ENCODE results near the gene GH1.

Gene GH1

DNA sequence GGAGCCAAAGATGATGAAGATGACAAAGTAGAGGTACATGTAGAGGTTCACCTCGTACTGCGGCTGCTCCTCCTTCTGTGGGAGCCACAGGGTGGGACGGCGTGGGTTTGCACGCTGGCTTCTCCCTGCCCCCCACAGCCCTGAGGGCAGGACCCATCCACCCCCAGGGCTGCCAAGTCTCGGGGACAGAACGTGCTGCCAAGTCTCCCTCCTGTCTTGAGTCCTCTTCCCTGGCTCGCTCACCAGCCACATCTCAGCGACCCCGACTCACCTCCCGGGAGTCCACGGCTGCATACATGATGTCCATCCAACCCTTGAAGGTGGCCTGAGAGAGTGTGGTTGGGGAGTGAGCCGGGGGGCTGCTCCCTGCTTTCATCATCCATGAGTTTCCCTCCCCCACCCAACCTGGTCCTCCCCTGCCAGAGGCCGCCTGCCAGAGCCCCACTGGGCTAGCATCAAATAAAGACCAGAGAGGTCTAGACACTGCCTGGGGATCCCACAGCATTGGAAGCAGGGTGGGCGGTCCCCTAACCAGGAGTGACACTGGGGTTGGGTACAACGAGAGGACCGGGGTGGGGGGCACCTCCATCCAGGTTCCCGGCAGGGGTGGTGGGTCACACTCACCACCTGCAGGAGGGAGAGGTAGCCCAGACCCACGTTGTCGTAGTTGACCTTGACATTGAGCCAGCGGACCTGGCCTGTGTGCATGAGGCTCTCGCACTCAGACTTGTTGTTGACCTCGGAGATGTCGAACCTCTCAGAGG is 26.3 kb upstream of the GH1 start:
- DNase-seq: no peak

DNA sequence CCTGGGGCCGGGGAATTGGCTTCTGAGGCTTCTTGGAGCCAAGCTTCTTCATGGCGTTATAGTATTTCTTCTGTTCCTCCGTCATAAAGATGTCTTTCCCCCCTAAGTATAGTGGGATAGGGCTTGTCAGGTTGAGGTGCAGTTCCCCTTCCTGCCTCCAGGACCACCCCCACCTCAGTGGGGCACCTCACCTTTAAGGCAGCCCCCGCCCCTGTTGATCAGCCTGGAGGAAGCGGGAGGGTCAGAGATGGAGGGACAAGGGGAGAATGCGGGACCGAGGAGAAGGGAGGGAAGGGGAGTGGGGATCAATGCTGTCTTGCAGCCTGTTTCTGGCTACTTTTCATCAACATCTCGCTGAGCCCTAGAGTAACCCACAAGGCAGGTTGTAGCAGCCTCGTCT is 25.1 kb upstream of the GH1 start:
- no peak for DNase-seq

DNA sequence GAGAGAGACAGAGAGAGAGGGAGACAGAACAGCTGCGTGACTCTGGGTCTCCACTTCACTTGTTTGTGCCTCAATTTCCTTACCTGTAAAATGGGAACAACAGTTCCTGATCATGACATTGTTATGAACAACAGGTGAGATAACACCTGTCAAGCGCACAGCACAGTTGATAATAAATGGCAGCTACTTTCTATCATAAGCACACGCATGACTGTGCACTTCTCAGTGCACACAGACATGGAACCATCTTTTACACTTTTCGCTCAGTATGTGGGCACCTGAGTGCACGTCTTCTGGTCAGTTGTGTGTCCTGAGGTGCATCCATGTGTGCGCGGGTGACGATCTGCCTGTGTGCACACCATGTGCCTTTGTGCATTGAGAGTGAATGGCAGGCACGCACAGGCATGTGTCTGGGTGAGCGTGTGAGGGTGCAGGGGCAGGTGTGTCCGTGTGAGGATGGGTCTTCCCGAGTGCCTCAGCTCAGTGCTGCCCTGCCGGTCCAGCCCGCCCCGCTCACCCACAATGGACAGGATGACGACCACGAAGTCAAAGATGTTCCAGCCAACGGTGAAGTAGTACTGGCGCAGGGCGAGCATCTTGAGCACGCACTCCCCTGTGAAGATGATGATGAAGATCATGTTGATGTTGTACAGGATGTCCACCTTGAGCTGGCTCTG is 23.8 kb upstream of the GH1 start:
- no peak for DNase-seq

DNA sequence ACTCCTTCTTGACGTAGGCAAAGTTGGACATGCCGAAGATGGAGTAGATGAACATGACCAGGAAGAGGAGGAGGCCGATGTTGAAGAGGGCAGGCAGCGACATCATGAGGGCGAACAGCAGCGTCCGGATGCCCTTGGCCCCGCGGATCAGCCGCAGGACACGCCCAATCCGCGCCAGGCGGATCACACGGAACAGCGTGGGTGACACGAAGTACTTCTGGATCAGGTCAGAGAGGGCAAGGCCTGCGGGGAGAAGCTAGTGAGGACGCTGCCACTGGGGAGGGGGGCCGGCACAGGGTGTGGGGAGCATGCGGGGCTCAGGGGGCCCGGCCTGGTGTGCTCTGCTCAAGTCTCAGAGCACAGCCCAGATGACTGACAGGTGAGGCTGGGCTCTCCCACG is 23.1 kb upstream of the GH1 start:
- no peak for DNase-seq

DNA sequence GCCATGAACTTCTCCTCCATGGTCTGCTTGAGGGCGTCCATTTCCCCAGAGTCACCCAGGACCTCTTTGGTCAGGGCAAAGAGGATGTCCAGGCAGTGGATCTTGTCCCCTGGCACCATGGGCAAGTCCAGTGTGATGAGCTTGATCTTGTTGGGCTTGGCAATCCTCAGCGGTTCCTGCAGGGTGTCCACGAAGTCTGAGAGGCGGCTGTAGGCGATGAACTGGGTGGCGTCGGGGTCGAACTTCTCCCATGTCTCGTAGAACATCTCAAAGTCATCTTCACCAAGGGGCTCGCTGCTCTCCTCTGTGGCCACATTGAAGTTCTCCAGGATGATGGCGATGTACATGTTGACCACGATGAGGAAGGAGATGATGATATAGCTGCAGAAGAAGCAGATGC is 22.5 kb upstream of the GH1 start:
- DNase-seq: no peak

DNA sequence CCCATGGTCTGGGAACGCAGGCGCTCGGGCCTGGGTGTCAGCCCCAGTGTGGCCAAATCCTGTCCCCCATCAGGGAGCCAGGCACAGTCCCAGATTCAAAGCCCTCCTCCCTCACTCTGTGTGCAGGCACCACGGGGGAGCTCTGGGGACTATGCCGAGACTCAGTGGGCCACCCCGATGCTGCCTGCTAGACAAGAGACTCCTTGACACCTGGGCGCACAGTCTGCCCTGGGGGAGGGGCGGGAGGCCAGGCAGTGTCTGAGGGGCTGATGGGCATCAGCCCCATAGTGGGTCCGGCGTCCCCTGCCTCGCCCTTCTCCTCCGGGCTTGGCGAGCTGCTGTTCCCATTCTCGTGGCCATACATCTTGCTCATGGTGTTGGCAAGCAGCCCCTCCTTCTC is 21.9 kb upstream of the GH1 start:
- no peak for DNase-seq

DNA sequence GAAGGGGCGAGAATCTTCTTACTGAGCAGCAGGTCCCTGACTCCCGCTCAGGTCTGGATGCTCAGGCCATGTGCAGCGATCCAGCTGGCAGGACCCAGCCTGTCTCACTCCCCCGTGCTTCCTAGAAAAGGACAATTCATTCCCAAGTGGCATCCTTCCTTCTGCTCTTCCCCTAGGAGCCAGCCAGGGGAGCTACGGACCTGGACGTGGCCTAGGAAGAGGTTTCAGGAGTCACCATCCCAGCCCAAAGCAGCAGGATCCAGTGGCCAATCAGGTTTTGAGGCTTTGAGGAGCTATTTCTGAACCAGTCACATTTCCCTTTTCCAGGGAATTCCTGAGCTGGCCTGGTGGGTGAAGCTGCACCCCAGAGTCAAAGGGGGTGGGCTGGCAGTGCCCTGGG is 21.2 kb upstream of the GH1 start:
- DNase-seq: no peak

DNA sequence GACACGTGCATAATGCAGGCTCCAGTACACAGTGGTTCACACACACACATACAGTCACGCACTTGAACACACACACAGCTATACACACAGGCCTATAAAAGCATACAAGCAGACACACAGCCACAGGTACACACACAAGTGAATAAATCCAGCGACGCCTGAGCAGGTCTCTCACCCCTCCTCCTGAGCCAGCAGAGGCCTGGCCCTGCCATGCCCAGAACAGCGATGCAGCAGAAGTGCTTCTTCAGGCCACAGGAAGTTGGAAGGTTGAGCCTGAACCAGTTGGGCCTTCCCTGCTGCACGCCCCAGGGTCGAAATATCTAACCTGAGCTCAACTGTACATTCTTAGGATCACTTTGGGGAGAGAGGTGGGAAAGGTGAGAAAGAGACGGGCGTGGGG is 20.8 kb upstream of the GH1 start:
- DNase-seq: no peak

DNA sequence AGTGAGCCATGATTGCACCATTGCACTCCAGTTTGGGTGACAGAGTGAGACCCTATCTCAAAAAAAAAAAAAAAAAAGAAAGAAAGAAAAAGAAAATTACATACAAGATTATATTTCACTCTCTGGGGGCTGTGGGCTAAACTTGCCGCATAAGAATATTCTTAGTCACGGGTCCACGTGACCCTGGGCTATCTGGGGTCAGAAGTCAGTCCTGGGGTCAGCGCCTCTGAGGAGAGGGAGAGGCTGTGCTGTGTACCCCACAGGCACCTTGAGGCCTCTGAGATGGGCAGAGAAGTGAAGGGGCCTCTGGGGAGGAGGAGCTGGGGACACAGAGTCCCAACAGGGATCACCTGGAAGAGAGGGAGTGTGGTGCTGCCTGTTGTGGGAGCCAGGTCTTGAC is 19.3 kb upstream of the GH1 start:
- DNase-seq: no peak

DNA sequence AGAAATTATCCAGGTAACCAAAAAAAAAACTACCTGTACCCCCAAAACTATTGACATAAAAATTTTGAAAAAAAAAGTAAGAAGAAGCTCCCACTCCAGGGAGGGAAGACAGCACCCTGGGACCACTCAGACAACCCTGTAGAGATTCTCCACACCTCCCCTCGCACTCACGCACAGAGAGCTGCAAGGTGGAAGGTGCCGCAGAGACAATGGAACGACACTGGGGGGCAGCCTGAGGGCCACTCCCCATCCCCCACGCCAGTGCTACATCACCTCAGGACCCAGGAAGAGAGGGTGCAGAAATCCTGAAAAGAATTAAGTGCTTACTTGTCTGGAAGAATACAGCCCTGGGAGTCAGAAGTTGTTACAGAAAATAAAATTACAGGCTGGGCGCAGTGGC is 18.7 kb upstream of the GH1 start:
- DNase-seq: no peak

DNA sequence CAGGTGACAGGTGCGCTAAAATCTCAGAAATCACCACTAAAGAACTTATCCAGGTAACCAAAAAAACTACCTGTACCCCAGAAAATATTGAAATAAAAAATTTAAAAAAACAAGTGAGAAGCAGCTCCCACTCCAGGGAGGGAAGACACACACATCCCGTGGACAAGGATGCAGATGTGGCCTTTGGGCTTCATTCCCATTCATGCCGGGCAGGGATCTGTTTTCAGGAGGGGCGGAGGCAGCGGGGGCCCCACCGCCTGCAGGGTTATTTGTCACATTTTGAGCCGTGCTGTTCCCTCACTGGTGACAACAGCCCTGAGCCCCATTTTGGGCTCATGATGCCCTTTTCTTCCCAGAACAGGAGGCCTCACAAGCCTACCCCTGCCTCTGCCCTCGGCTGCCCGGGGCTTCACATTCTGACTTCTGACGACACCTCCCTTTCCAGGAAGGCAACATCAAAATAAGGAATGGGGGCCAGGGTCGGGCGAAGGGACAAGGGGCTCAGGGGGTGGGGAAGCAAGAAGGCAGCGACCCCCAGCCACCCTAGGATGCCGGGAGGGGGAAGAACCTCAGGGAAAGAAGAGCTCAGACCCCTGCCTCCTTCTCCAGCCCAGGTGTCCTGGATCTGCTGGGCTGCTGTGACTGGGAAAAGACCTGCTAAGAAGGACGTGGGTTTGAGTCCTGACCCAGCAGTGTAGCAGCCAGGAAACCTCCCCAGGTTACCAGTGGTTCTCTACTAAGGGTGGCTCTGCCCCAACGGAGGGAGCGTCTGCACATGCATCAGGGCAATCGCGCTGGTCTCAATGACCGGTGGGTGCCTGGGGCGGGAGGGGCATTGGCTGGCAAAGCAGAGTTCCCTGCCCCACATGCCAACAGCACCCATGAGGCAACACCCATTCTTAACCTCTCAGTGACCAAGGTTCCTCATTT is 15.8 kb upstream of the GH1 start:
- DNase-seq: no peak

DNA sequence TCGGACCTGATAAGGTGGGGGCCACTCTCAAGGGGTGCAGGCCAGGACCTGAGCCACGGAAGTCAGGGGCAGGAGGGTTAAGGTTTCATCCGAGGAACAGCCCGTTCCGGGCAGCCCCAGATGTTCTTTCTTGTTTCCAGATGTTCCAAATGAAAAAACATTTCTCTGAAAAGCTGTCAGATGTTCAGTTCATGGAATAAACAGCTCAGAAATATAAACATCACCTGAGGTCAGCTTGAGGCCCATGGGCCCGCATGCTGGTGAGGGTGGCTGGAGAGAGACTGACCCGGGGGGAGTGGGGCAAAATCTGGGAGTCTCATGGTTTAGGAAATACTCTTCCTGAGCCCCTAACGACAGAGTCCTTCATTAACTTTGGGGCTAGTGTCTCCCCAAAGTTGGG is 15.0 kb upstream of the GH1 start:
- DNase-seq: no peak

DNA sequence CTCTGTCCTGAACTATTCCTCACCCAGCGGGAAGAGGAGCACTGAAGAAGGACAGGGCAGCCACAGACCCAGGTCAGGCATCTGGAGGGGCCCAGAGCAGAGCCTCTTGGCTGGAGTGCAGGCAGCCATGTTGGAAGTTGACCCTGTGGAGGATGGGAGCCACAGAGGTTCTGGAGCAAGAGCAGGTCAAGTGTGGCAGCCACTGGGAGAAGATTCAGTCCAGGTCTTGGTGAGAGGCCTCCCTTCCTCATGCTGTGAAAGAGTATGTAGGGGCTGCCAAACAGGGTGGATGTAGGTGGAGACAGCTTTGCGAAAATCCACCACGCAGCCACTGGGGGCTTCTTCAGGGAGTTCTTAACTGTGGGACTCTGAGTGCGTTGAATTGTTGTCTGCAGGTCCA is 14.1 kb upstream of the GH1 start:
- DNase-seq: no peak

DNA sequence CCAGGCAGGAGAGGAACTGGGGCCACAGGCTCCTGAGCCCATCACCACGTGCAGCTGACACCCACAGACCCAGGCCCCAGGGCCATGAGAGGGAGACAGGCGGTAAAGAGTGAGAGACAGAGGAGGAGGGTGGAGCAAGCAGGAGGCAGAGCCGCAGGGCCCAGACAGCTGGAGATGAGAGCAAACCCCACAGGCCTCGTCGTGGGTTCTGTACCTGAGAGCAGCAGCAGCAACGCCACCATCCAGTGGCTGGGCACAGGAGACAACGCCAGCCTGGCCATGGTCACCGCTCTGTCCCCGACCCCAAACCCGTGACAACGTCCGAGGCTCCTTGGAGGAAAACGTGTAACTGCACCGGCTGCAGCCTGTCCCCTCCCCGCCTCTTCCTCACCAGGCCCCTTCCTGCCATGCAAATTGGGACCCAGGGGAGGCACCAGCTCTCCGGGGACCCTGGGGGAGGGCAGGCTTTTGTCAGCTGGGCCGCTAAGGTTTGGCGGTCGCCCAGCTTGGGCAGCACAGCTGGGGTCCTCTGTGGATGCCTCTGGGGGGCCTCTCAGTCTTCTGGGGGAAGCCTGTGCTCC is 13.4 kb upstream of the GH1 start, which contains the start of gene CD79B:
CD79B (minus strand) TSS at position 351 of the 581 bp plus-strand sequence; CDS start at position 281, 70 bp downstream.
- DNase-seq: no peak

DNA sequence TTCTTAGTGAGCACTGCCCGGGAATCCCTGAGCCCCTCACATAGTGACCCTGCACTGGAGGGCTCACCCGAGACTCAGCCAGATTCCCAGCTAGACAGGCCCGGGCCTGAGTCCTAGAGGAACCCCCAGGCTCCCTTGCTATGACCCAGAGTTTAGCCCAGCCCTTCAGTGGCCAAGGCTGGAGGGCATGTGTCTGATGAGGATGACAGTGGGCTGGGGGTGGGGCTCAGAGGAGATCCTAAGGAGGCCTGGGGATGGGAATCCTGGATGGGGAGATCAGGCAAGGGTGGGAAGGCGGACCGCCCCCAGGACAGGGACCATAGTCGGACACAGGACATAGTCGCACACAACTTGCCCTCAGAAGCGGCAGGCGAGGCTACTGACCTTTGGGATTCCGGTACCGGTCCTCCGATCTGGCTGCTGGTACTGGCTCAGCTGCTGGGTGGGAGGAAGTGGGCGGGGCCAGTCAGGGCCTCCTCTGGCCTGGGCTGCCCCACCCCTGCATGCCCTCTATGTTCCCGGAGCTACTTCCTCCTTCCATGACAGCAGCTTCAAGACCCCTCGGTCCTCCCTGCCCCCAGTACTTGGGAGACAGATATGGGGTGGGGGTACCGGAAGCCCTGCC is 12.4 kb upstream of the GH1 start:
- no peak for DNase-seq

DNA sequence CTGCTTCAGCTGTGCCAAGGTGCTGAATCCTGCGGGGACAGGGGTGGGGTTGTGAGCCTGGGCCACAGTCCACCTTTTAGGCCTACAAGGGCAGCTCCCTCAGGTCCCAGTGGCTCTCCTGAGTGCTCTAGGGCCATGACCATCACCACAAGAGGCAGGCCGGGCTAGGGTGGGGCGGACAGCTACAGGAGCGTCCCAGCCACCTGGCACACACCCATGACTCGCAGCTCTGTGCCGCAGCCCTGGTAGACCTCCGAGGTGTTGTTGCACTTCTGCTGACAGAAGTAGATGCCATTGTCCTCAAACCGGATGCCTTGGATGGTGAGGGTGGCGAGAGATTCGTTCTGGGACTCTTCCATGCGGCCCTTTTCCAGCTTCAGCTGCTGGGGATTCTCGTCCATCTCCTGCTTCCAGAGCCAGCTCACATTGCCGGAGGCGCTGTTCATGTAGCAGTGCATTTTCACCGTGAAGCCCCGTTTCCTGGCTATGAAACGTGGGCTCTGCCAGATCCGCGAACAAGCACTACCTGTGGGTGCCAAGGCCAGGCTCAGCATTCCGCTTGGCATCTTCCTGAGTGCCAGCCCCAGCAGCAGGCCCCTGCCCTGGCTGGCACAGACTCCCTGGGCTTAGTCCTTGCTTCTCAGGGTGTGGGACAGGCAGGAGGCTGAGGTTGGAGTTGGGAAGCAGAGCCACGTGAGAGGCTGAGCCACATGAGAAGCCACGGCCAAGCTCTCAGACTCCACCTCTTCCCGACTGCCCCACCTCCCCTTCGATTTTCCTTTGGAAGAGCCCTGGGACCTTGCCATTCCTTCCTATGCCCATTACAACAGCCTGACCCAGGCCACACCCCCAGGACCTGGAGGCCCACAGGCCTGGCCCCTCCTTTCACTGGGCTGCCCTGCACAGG is 11.5 kb upstream of the GH1 start:
- no peak for DNase-seq

DNA sequence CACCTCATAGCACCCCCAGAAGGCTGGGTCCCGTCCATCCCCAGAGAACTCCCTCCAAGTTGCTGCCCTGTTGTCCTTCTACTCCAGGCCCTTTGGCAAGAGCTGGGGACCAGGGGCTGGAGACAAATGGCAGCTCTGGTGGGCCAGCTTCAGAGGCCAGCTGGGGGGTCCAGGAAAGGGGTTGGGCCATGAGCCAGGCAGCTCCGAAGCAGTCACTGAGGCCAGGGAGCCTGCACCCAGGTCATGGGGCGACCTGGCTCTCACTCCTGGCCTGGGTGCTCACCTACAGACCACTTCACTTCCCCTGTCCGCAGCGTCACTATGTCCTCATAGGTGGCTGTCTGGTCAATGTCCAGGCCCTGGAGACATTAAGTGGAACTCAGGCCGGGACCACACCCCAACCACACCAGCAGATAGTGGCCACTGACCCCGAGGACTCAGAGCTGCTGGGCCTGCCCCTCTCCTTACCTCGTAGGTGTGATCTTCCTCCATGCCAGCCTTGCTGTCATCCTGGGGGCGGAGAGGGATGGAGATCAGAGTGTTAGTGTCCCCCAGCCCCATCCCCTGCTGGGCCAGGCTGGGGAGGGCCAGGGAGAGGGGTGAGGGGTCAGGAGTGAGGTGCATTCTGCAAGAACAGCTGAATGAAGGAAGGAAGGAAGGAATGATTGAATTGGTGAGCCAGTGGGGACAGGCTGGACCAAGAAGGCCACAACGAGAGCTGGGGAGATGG is 10.5 kb upstream of the GH1 start:
- DNase-seq: no peak

DNA sequence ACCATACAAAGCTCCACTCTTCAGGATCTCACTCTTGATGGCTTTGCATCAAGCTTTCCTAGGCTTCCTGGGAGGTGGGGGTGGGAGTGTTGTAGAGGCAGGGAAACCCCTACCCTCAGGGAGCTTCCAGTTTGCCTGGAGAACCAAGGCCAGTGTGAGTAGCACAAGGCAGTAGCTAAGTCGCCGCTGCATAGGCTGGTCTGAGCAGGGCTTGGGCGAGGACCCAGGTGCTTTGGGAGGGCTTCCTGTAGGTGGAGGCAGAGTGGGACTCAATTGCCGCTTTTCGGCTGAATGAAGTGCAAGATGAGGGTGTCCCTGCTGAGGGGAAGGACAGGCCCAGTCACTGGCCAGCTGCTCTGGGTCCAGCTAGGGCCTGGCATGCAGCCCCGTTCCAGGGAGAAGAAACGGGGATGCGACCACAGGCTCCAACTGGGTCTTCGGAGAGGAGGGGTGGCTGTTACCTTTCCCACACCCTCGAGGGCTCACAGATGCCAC is 9.6 kb upstream of the GH1 start:
- DNase-seq: no peak

DNA sequence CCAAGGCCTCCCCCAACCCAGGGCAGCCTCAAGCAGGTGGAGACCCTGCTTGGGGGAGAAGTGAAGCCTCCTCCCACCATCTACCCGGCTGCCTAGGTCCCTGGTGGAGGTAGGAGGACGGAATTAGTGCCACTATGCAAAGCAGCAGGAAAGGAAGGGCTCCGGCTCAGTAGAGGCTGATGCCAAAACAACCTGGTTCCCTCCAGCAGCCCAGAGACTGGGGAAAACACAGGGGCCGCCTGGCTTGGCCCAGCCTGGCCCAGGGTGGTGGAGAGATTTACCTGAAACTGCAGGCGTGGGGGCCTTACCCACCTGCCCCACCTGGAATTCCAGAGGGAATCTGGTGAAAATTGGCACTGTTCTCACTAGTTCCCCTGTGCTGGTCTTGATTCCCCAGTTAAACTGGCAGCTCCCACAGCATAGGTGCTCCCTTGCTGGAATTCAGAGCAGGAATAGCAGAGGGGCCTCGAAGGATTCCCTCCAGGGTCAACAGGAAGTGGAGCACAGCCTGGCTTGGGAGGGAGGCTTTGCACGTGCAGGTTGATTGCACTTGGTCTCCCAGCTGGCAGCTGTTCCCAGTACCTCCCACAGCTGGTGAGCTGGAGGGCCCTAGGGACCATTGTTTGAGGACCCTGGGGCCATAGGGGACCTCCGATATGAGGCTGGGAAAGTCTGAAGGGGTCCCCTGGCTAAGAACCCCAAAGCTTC is 9.0 kb upstream of the GH1 start:
- DNase-seq: no peak

DNA sequence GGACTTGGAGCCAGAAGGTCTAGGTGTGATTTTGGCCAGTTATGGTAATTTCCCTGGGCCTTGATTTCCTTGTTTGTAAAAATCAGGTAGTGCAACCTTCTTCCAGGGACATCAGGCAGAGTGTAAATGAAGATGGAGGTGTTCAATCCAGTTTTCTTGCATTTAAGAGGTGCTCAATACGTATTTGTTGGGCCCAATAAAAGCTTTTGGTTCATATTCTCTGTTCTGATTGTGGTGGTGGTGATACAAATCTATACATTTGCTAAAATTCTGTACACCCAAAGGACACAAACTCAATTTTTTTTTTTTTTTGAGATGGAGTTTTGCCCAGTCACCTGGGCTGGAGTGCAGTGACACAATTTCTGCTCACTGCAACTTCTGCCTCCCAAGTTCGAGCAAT is 7.5 kb upstream of the GH1 start:
- DNase-seq: no peak
